Measurements from ENCODE around the gene MDN1.
"Not testable (repeated sequence)": the region's sequence is repeated elsewhere in the genome, so short reads cannot be mapped to it uniquely, and the experiment has no call there.

MDN1 gene

DNA sequence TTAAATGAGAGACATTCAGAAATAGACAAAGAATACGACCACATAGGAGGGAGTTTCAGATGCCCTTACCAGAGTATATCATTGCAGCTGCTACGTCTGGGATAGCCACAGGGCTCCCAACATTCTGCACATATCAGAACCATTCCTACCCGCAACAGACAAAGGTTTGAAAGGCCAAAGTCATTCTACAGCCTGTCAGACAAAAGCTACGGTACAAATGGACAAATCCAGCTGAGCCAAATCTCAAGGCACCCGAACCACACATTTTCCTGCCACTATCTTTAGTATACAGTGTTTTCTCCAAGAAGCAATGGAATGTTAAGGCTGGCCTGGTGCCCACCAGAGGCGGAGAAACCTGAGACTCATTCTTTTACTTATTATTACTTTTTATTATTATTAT is 150.6 kb downstream of the MDN1 start:
- no peaks in the 10 kb centered on the region for H3K9me3 Mint-ChIP-seq
- peaks cover 41% of the 10 kb centered on the region for H3K36me3 Mint-ChIP-seq (ENCODE audit: insufficient read depth)
- no peak overlapping the region for H3K27ac Mint-ChIP-seq
- DNase-seq, result no peak
- H3K27me3 Mint-ChIP-seq, result no peaks in the 10 kb centered on the region
- H3K4me1 Mint-ChIP-seq (ENCODE audit: low read depth in 2 of 2), result no peaks in the 10 kb centered on the region
- no peak for ATAC-seq (replicated peaks)
- no peak overlapping the region for H3K4me3 Mint-ChIP-seq

DNA sequence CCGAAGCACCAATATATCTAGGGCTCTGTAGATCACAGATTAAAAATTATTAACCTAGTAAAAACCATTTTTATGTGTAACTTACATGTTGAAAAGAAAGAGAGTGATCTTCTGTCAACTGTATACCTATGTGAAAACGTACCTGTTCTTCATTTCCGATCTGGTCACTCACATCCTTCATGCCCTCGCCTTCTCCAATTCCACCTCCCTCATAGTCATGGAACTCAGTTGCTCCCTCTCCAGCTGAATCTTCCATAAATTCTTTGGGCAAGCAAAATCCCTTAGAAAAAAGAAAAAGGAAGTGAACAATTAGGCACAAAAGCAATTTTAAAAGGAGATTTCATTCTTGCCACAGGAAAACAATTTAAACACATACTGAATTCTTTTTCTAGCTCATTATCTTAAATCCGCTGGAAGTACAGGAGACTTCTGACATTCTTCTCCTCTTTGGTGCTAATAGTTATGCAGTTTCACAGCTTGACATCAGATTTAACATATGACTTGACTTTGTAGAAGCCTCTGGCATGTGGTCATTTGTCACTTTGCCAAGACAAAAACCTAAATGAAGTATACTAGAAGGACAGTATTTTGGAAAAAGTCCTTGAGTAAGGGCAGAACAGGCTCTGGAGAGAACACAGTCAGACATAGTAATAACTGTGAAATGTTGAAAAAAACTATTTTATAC is 151.6 kb downstream of the MDN1 start:
- peaks cover 47% of the 10 kb centered on the region for H3K36me3 Mint-ChIP-seq (ENCODE audit: insufficient read depth)

DNA sequence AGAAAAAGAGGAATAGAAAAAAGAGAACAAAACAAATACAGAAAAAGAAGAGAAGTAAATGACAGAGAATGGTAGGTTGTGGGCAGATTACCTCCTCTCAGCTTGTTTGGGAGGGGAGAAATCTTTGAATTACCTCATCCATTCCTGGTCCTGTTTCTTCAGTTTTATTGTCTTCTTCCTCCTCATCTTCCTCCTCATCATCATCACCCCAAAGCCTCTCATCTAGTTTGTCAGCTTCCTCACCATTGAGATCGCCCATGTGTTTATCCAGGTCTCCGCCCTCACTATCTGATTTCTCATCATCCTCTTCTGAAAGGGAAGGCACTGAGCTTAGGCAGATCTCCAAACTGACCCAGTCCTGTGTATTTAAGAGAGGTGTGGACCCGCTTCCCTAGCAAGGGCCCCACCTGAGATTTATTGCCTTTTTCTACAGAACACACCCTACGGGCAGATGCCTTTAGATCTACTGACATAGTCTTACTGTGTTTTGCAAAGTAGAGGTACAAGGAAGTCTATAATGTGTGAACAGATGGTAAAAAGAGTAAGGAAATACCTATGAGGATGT is 156.9 kb downstream of the MDN1 start:
- Mint-ChIP-seq H3K27me3 (no peaks in the 10 kb centered on the region), H3K27ac (no peak overlapping the region), H3K36me3 (ENCODE audit: insufficient read depth) (peaks cover 49% of the 10 kb centered on the region), H3K9me3 (no peaks in the 10 kb centered on the region), H3K4me3 (no peak overlapping the region), H3K4me1 (ENCODE audit: low read depth in 2 of 2) (no peaks in the 10 kb centered on the region)
- ATAC-seq (replicated peaks) (no peak), DNase-seq (no peak)

More for the DNA sequence above, 151.6 kb downstream of the MDN1 start:
- Mint-ChIP-seq H3K27me3 (no peaks in the 10 kb centered on the region), H3K4me1 (ENCODE audit: low read depth in 2 of 2) (no peaks in the 10 kb centered on the region), H3K9me3 (no peaks in the 10 kb centered on the region), H3K4me3 (no peak overlapping the region), H3K27ac (peak overlapping the region in 1 of 2 donors; percentile 21)
- ATAC-seq (replicated peaks), result no peak
- DNase-seq, result no peak

DNA sequence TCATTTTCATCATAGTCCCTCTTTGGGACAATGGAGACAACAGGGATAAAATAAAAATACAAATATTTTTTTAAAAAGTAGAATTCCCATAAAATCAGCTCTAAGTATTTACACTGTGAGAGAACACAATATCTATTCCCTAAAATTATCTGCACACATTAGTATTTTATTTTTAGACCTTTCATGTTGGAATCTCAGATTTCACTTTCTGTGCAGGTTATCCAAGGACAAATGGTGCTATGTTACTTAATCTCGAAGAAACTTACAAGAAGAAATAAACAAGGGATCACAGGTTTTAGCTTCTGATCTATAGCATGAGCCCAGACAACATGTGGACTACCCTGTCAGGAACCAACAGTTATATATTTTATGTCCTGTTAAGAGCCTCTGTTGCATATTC is 158.0 kb downstream of the MDN1 start:
- ATAC-seq (replicated peaks) (no peak), DNase-seq (no peak)
- no peaks in the 10 kb centered on the region for H3K4me1 Mint-ChIP-seq (ENCODE audit: low read depth in 2 of 2)
- H3K27ac Mint-ChIP-seq, result no peak overlapping the region
- no peak overlapping the region for H3K4me3 Mint-ChIP-seq
- no peaks in the 10 kb centered on the region for H3K27me3 Mint-ChIP-seq
- no peaks in the 10 kb centered on the region for H3K9me3 Mint-ChIP-seq
- peaks cover 53% of the 10 kb centered on the region for H3K36me3 Mint-ChIP-seq (ENCODE audit: insufficient read depth)

DNA sequence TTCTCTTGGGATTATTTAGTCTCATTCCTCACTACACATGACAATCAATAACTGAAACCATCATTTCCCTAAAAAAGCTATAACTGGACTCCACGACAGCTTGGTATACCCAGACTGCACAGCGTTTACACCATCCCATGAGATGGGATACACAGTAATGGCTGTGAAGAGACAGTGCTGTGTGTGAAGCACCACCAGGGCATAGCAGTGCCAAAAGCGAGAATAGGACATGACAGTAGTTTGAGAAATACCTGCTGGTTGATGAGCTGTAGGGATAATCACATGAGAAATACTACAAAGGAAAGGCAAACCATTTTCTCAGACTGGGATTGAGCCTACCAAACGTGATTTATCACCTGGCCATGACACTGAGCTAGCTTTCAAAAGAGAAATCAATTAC is 158.6 kb downstream of the MDN1 start:
- Mint-ChIP-seq H3K36me3 (ENCODE audit: insufficient read depth) (peaks cover 56% of the 10 kb centered on the region), H3K4me1 (ENCODE audit: low read depth in 2 of 2) (no peaks in the 10 kb centered on the region), H3K27me3 (no peaks in the 10 kb centered on the region), H3K9me3 (no peaks in the 10 kb centered on the region), H3K27ac (no peak overlapping the region), H3K4me3 (no peak overlapping the region)
- DNase-seq, result no peak
- ATAC-seq (replicated peaks), result no peak

DNA sequence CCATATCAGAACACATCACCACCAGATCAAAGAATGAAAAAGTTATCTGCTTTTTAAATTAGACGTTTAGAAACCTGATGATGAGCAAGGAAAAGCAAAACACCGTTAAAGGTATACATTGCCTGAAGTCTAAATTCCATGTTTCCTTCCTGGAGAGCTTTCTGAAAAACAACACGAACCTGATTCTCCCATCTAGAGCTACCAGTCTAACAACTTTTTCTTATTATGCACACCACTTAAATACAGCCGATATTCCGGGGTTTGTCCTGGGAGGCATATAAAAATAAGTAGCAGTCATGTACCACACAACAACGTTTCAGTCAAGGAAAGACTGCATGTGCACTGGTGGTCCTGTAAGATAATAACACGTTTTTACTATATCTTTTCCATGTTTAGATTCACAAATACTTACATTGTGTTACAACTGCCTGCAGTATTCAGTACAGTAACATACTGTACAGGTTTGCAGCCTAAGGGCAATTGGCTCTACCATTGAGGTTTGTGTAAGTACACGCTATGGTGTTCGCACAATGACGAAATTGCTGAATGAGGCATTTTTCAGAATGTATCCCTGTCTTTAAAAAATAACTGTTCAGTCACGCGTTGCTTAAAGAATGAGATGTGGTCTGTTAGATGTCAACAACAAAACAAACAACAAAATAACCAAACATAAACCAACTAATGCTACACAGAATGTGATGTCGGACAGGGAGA is 162.0 kb downstream of the MDN1 start:
- Mint-ChIP-seq H3K4me1 (ENCODE audit: low read depth in 2 of 2) (no peaks in the 10 kb centered on the region), H3K36me3 (ENCODE audit: insufficient read depth) (peaks cover 54% of the 10 kb centered on the region), H3K9me3 (no peaks in the 10 kb centered on the region), H3K4me3 (no peak overlapping the region), H3K27ac (no peak overlapping the region), H3K27me3 (no peaks in the 10 kb centered on the region)
- no peak for ATAC-seq (replicated peaks)
- no peak for DNase-seq

DNA sequence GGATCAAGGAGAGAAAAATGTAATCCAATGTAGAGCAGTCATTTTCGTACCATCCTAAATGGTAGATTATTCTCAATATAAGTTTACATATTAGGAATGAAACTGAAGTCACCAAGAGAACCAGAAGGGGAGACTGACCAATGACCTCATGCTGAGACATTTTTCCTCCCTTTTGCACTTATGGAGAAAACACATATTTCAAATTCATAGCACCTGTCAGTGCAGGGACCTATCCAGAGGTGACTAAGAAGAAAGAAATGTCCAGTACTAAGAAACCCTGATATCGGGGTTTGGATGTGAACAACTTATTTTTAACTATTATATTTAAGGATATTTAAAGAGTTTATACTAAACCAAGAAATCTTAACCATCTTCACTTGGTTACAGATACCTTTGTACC is 164.5 kb downstream of the MDN1 start:
- no peak overlapping the region for H3K27ac Mint-ChIP-seq
- no peaks in the 10 kb centered on the region for H3K4me1 Mint-ChIP-seq (ENCODE audit: low read depth in 2 of 2)
- H3K27me3 Mint-ChIP-seq, result no peaks in the 10 kb centered on the region
- DNase-seq (no peak), ATAC-seq (replicated peaks) (no peak)
- no peak overlapping the region for H3K4me3 Mint-ChIP-seq
- H3K9me3 Mint-ChIP-seq, result no peaks in the 10 kb centered on the region
- H3K36me3 Mint-ChIP-seq (ENCODE audit: insufficient read depth), result peaks cover 75% of the 10 kb centered on the region

DNA sequence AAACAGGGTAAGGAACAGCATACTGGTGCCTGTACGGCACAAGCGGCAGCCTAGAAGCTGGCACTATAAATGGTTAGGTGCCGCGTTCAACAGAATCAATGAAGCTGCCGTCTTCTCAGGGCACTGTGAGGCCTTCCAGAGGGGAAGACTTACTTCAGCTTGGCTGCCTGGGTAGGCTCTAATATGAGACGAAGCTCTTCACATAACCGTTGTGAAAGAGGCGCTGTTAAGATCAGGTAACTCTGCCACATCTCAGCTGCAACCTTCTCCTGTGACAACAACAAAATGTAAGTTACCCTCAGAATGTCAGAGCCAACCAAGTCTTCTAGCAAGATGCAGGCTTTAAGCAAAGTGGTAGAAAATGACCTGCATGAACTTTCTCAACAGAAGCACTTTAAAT is 169.0 kb downstream of the MDN1 start:
- DNase-seq (no peak), ATAC-seq (replicated peaks) (no peak)
- H3K27ac Mint-ChIP-seq, result no peak overlapping the region
- H3K36me3 Mint-ChIP-seq (ENCODE audit: insufficient read depth), result peaks cover 70% of the 10 kb centered on the region
- no peaks in the 10 kb centered on the region for H3K9me3 Mint-ChIP-seq
- no peak overlapping the region for H3K4me3 Mint-ChIP-seq
- H3K27me3 Mint-ChIP-seq, result no peaks in the 10 kb centered on the region
- H3K4me1 Mint-ChIP-seq (ENCODE audit: low read depth in 2 of 2), result no peaks in the 10 kb centered on the region

DNA sequence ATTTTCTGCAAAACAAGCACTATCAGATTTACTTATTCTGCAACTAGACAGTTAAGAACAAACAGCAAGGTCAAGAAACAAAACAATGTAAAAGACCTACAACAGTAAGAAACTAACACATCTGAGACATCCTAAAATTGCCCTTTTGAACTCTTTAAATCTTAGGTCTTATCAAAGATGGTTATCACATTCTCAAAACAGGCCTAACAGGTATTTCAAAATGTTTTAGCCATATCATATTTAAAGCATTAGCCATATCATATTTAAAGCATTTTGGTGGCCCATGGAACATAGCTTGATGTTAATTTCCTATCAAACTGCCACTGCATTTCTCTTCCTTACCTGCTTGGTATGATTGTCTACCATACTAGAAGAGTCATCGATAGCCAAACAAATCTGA is 169.9 kb downstream of the MDN1 start:
- H3K4me1 Mint-ChIP-seq (ENCODE audit: low read depth in 2 of 2), result no peaks in the 10 kb centered on the region
- DNase-seq (no peak), ATAC-seq (replicated peaks) (no peak)
- H3K27ac Mint-ChIP-seq, result no peak overlapping the region
- peaks cover 71% of the 10 kb centered on the region for H3K36me3 Mint-ChIP-seq (ENCODE audit: insufficient read depth)
- no peaks in the 10 kb centered on the region for H3K9me3 Mint-ChIP-seq
- H3K4me3 Mint-ChIP-seq, result no peak overlapping the region
- H3K27me3 Mint-ChIP-seq, result no peaks in the 10 kb centered on the region

DNA sequence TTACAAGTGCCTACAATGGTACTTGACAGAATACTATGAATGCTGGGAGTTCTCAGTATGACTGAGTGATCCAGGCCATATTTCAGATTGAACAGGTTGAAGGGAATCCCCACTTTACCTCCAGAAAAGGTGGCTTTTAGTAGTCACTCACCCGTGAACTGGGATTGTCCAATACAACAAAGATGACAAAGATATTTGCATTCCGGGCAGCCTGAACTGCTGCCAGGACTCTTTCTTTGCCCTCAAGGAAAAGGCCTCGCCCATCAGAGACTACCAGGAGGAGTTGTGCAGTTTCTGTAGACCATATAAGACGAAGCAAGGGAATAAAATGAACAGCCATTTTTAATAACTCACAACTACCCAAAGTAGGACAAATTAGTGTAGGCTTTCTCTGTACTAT is 174.7 kb downstream of the MDN1 start:
- ATAC-seq (replicated peaks) (no peak), DNase-seq (no peak)
- Mint-ChIP-seq H3K36me3 (ENCODE audit: insufficient read depth) (peaks cover 42% of the 10 kb centered on the region), H3K27ac (peak overlapping the region in 1 of 2 donors; percentile 46), H3K9me3 (no peaks in the 10 kb centered on the region), H3K4me3 (no peak overlapping the region), H3K27me3 (no peaks in the 10 kb centered on the region), H3K4me1 (ENCODE audit: low read depth in 2 of 2) (no peaks in the 10 kb centered on the region)

DNA sequence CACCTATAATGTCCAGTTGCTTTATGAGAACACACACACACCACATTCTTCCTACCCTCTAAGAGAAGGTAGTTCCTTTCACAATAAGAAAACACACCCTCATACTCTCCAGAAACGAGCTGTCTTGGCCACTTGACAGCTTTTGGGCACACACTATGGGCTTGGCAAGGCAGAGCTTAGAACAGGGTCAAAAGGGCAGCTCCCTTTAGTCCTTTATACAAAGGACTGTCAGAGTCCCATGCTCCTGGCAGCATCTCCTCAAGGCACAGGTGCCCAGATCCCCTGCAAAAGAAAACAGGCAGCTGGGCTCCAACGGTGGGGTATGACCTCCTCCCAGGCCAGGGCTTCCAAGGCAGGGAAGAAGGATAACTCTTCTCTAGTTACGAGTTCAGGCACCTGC is 176.2 kb downstream of the MDN1 start:
- H3K27ac Mint-ChIP-seq, result no peak overlapping the region
- H3K4me1 Mint-ChIP-seq (ENCODE audit: low read depth in 2 of 2), result peaks cover 9% of the 10 kb centered on the region in 2 donors
- no peak overlapping the region for H3K4me3 Mint-ChIP-seq
- no peaks in the 10 kb centered on the region for H3K9me3 Mint-ChIP-seq
- no peak for ATAC-seq (replicated peaks)
- no peak for DNase-seq
- H3K27me3 Mint-ChIP-seq, result no peaks in the 10 kb centered on the region
- H3K36me3 Mint-ChIP-seq (ENCODE audit: insufficient read depth), result peaks cover 49% of the 10 kb centered on the region

DNA sequence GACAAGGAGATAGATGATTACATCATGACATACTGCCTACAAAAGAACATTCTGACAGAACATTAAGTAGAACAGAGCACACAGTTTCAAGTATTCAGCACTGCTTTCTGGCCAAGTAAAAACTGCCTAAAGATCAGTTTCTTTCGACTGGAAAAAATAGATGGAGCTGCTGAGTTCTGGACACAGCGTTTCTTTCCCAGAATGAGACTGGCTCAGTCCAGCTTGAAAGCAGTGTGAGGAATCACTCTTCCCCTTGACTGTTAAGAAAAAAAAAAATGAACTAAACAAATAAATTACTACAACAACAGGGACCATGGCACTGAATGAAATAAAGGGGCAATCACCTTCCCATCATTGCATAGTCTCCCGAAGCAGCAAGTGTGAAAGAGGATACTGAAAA is 176.6 kb downstream of the MDN1 start:
- Mint-ChIP-seq H3K36me3 (ENCODE audit: insufficient read depth) (peaks cover 48% of the 10 kb centered on the region), H3K4me3 (no peak overlapping the region), H3K27ac (no peak overlapping the region), H3K4me1 (ENCODE audit: low read depth in 2 of 2) (peaks cover 13% of the 10 kb centered on the region in 2 donors), H3K27me3 (no peaks in the 10 kb centered on the region), H3K9me3 (no peaks in the 10 kb centered on the region)
- no peak for ATAC-seq (replicated peaks)
- DNase-seq, result no peak

DNA sequence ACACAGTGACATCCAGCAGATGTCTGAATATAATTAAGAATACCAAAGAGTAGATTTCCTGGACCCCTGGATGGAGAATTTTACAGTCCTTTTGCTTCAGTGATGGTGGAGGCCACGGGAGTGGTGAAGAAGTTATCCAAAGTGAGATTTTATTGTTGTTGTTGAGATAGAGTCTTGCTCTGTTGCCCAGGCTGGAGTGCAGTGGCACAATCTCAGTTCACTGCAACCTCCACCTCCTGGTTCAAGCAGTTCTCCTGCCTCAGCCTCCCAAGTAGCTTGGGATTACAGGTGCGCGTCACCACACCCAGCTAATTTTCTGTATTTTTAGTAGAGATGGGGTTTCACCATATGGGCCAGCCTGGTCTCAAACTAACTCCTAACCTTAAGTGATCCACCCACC is 178.0 kb downstream of the MDN1 start:
- ATAC-seq (replicated peaks); H3K4me3 Mint-ChIP-seq; H3K27ac Mint-ChIP-seq; H3K27me3 Mint-ChIP-seq; H3K9me3 Mint-ChIP-seq; DNase-seq: not testable (repeated sequence)
- Mint-ChIP-seq H3K4me1 (ENCODE audit: low read depth in 2 of 2) (peaks cover 13 to 16% of the 10 kb centered on the region in 2 donors), H3K36me3 (ENCODE audit: insufficient read depth) (peaks cover 39% of the 10 kb centered on the region)

DNA sequence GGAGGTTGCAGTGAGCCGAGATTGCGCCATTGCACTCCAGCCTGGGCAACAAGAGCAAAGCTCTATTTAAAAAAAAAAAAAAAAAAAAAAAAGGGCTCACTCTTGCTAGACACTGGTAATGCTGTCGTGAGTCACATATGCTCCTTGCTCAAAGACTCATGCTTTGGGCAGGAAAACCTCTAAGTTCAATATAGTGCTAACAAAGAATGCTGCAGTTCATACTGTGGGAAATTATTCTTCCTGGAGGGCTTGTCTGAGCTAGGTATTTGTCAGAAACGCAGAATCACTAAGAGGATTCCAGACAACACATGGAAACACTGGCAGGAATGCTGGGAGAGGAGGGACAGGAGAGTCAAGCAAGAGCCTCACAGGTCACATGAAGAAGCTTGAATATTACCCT is 178.8 kb downstream of the MDN1 start:
- H3K27me3 Mint-ChIP-seq, result no peaks in the 10 kb centered on the region
- no peak overlapping the region for H3K27ac Mint-ChIP-seq
- DNase-seq (no peak), ATAC-seq (replicated peaks) (no peak)
- peaks cover 42% of the 10 kb centered on the region for H3K36me3 Mint-ChIP-seq (ENCODE audit: insufficient read depth)
- no peaks in the 10 kb centered on the region for H3K9me3 Mint-ChIP-seq
- H3K4me1 Mint-ChIP-seq (ENCODE audit: low read depth in 2 of 2), result peaks cover 15 to 16% of the 10 kb centered on the region in 2 donors
- H3K4me3 Mint-ChIP-seq, result no peak overlapping the region

Data from effector memory CD8-positive, alpha-beta T cell (primary cell).